GM19043 (cell line): ENCODE results near the gene DIMT1.
A peak's percentile ranks its signal among the peaks of the same experiment; 100 is the strongest.

ENCODE experiments used
- ATAC-seq: cut with Tn5 transposase; IDR thresholded peaks from one replicate; pipeline ENCODE4 v1.9.1; 2021; ENCODE audit warnings: low read depth; ENCODE audit not compliant: unreplicated experiment

Gene DIMT1

GRCh38 chr5:62372600-62372999 is 31.1 kb downstream of the DIMT1 start:
- ATAC-seq, result no peak

GRCh38 chr5:62371409-62371808 is 32.3 kb downstream of the DIMT1 start:
- no peak for ATAC-seq

- no peak for ATAC-seq
Observed at GRCh38 chr5:62369039-62369438, 34.7 kb downstream of the DIMT1 start.

- ATAC-seq, result no peak
Observed at GRCh38 chr5:62362701-62363100, 41.0 kb downstream of the DIMT1 start.

- ATAC-seq, result peak; percentile 93
Observed at GRCh38 chr5:62354028-62354874, 49.5 kb downstream of the DIMT1 start.

GRCh38 chr5:62348723-62349481 is 54.8 kb downstream of the DIMT1 start:
- ATAC-seq, result no peak

- no peak for ATAC-seq
Observed at GRCh38 chr5:62347928-62348327, 55.8 kb downstream of the DIMT1 start.

GRCh38 chr5:62346748-62347147 is 57.0 kb downstream of the DIMT1 start:
- no peak for ATAC-seq

- ATAC-seq, result no peak
Observed at GRCh38 chr5:62343428-62343827, 60.3 kb downstream of the DIMT1 start.

GRCh38 chr5:62342476-62342837 is 61.2 kb downstream of the DIMT1 start:
- ATAC-seq, result peak; percentile 25

- peak; percentile 58 for ATAC-seq
Observed at GRCh38 chr5:62341783-62342475, 61.8 kb downstream of the DIMT1 start.

- no peak for ATAC-seq
Observed at GRCh38 chr5:62340979-62341378, 62.7 kb downstream of the DIMT1 start.

GRCh38 chr5:62340392-62340791 is 63.3 kb downstream of the DIMT1 start:
- ATAC-seq, result no peak
